AG08396 (cell line): ENCODE results near the gene MYO5B.
"Not testable (repeated sequence)": the region's sequence is repeated elsewhere in the genome, so short reads cannot be mapped to it uniquely, and the experiment has no call there.

ENCODE experiments used
- DNase-seq: peaks from one replicate; pipeline ENCODE4 v3.0.0; 2012; ENCODE audit warnings: low spot score, mixed read lengths

The MYO5B gene

DNA sequence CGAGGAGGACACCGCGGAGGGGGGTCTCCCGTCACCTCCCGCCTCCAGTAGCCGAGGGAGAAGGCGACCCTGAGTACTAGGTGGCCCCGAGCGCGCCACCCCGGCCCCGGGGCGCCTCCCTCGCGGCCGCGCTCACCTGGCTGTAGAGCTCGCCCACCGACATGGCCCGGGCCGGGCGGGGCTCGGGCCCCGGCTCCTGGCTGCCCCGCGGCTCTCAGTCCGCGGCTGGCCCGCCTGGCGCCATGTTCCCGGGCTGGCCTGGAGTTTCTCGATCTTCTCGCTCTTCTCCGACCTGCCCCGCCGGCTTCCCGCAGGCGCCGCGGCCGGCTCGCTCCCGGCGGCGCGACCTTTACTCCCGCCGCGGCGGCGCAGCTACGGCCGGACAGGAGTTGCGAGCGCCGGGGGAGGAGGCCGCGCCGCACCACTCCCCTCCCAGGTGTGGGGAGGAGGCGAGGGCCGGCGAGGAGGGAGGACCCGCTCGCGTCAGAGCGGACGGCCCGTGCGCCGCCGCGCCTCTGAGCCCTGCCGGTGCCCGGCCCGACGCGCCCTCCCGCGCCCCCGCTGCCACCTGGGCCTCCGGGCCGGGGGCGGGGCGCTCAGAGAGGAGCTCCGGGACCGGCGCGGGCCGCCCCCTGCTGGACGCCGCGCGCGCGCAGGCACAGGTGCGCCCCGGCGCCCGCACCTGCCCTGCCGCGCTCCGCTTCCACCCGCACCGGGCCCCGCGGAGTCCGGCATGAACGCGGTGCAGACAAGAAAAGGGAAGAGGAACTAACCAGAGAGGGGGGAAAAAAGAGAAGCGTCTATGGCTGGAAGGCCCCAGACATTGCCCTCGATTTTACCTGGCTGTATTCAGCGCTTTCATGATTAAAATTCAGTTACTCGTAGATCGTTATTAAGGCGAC lies at the start of gene MYO5B:
TSS of gene MYO5B (minus strand) at position 517 of the 902 bp plus-strand sequence. CDS start at position 163, 354 bp downstream.
- peak; percentile 31 for DNase-seq

DNA sequence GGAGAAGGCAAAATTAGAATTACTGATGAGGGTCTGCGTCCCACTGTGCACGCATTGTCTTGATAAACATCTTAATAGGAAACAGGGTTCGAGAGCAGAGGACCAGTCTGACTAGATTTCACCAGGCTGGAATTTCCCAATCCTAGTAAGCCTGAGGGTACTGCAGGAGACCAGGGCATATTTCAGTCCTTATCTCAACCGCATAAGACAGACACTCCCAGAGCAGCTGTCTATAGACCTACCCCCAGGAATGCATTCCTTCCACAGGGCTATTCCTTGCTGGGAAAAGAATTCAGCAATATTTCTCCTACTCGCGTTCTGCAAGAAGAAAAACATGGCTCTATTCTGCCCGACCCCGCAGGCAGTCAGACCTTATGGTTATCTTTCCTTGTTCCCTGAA lies 46.8 kb upstream of the MYO5B start:
- not testable (repeated sequence) for DNase-seq

DNA sequence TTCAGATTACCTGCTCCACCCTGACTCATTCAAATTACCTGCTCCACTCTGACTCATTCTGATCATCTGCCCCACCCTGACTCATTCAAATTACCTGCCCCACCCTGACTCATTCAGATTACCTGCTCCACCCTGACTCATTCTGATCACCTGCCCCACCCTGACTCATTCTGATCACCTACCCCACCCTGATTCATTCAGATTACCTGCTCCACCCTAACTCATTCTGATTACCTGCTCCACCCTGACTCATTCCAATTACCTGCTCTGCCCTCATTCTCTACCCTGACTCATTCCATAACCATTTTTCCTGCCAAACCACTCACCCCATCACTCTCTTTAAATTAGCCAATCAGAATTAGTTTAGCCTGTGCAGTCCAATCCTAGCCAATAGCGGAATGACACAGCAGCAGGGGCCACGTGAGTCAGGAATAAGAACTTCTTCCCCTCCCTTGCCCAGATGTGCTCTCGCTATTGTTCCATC lies 45.2 kb upstream of the MYO5B start:
- DNase-seq = no peak

DNA sequence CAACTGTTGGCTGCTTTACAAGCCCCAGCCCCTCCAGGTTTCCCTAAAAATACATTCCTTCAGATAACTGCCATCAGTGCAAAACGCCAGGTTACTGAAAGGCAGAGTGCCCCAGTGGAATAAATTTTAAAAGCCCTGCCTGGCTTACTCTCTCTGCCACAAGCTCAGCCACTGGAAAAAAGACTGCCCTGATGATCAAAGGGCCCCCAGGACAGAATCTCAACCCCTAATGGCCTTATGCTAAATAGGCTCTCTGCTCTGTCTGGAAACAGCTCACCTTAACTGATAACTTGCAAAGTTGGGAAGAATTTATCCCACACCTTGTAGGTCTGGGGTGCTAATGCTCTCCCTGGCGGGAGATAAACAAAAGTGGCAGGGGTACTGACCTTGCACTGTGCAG lies 37.5 kb upstream of the MYO5B start:
- no peak for DNase-seq

DNA sequence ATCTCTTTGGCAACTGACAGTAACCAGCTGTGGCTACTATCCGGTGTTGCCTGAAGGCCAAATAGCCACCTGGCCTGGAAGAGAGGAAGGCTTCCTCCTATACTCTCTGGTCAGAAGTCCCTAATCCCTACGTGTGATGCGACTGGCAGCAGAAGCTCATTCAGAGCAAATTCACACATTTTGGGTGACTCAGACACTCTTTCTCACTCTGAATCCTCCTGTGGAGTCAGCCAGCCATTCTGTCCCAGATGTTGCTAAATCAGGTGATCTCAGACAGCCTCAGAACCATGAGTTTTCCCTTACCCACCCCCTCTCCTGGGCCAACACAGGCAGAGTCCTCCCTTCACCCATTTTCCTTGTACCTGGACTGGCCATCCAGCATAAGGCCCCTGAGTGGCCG lies 36.7 kb upstream of the MYO5B start:
- no peak for DNase-seq

DNA sequence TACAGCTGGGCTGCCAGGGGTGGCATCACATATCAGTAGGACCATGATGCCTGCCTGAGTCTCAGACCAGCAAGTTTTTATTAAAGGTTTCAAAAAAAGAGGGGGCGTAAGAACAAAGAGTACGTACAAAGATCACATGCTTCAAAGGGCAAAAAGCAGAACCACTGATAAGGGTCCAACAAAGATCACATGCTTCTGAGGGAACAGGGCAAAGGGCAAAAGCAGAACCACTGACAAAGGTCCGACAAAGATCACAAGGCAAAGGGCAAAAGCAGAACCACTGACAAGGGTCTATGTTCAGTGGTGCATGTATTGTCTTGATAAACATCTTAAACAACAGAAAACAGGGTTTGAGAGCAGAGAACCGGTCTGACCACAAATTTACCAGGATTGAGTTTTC lies 25.3 kb upstream of the MYO5B start:
- DNase-seq = not testable (repeated sequence)

DNA sequence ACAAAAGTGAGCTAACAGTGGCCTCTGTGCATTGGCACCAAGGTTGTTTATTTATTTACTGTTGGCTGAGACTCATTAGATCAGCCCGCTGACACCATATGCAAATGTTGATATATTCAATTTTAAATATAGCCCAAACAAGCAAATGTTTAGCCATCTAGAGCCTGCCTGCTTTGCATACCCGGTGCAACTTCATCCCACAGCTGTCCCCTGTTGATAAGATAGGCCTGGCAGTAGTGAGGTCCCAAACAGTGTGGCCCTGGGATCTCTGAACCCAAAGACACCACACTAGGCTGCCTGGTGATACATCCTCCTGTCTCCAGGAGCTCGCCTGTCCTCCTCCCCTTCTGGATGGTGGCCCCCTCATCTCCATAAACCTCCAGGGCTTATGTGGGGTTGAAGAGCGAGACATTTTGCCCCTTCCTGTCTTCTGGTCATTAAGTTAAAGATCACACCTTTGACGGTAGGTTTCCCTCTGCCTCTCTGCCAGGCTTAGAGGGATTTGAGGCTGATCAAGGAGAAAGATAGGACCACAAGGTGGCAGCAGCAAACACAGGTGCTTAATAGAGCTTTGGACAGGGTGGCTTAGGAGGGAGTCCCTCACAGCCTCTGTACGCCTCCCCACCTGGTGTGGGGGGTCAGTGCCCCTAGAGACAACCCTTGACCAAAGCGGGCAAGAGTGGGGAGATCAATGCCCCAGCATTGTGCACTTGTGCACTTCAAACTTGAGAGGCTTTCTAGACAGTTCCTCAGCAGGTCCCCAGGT lies 23.7 kb upstream of the MYO5B start:
- no peak for DNase-seq

DNA sequence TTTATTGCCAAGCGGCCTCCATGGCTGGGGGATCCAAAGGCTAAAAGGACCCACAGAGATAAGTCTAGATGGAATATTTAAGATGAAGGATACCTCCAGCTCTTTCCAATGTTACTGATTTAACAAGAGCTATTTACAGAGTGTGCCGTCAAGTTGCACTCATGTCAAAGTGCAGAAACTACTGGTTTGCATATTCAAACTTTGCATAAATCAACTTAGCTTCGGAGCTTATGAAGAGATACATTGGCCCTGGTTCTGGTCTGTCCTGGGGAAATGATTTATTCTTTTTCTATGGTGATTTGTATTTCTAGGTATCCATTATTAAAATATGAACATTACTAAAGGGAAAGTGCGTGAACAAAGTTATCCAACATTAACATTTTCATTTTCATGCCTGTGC lies 14.4 kb upstream of the MYO5B start:
- no peak for DNase-seq

DNA sequence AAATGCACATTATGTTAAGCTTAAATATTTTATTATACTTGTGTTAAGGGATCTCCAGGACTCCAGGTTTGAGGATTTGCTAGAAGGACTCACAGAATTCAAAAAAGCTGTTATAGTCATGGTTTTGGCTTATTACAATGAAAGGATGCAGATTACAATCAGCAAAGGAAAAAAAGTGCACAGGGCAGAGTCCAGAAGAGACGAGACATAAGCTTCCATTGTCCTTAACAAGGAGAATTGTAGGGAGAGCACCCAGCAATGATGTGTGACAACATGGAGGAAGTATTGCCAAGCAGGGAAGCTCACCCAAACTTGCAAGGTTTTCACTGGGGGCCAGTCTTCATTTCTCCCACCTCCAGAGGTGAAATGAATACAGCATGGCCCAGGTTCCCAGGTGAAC lies 12.8 kb upstream of the MYO5B start:
- DNase-seq = no peak

DNA sequence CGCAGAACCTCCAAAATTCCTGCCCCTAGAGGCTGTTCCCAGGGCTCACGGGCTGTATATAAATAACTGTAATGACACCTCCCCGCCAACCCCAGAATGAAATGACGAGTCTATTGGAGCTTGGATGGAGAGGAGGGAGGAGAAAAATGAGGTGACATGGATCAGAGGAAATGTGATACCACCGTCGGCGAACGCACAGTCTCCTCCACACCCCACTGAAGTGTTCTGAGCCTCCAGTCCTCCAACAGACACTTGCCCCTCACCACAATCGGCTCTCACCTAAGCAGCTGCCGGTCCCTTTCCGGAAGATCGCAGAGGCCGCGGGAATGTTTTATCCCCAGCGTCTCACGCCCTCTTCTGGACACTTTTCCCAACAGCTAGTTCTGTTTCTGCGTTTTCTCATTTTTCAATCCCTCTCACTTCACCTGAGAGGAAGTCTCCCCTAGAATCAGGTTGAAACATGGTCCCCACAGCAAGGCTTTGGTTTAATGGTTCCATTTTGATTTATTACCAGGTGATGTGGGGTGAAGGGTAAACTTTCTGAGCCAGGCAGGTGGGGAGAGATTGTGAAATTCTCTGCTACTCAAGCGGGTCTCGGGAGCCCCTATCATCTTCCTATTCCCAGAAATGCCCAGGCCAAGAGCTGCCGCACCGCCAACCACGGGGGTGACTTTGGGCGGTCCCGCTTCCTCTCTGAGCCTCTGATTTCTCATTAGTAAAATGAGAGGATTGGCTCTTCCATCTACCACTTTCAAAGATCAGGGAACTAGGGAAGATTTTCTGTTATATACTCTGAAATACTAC lies 9.1 kb upstream of the MYO5B start:
- DNase-seq = peak; percentile 69

DNA sequence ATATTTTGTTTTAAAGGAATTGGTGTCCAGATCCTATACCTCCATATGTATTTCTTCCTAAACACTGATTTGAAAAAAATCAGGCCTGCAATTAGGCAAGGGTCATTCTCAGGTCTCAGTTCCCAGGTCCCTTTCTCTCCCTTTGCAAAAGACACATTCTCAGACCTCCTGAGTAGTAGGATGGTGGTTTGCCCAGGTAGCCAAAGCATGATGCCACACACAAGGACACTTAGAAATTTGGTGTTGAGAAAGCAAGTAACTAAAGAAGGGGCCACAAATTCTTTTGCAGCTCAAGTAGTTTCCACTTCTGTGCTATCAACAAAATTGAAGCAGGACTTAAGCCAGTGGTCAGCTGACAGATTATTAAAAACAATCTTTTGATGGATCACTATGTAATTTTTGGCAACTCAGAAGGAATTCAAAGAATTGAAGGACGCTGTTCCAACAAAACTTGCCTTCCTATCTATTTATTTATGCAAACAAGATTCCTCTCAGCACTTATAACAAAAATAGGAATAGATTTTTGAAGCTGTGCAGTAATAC lies 6.6 kb upstream of the MYO5B start:
- DNase-seq = no peak

DNA sequence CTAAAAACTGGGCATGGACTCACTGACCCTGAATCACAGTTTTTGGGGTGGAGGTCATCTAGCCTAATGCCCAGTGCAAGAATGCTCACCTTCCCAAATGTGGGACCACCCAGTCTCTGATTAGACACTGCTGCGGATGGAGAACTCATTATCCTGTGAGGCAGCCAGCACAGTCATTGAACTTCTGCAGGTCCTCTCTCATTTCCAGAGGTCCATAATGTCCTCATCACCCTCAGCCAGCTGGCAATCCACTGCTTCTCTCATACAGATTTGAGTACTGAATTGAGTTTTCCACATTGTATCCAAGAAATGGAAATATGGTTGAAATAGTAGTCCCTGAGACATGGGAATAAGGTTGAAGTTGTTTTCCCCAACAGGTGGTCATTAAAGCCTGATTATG lies 5.0 kb upstream of the MYO5B start:
- DNase-seq = no peak

DNA sequence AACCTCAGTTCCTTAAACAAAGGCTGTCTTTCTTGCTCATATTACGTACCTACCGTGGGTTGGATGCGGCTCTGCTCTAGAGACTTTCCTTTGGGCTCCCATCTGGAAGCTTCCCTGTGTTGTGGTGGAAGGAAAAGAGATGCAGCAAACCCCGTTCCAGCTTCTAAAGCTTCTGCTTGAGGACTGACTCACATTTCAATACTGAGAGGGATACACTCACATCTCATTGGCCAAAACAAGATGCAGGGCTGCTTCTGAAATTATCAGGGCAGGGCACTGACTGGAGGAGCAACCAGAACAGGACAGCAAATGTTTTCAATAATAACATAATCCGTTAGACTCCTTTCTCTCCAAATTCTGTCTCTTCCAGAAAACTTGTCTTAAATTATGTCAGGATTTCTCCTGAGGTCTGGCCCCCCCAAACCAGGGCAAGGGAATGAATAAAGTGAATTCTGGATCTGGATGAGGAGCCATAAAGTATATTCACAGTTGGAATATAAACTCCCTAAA lies 4.5 kb upstream of the MYO5B start:
- no peak for DNase-seq

DNA sequence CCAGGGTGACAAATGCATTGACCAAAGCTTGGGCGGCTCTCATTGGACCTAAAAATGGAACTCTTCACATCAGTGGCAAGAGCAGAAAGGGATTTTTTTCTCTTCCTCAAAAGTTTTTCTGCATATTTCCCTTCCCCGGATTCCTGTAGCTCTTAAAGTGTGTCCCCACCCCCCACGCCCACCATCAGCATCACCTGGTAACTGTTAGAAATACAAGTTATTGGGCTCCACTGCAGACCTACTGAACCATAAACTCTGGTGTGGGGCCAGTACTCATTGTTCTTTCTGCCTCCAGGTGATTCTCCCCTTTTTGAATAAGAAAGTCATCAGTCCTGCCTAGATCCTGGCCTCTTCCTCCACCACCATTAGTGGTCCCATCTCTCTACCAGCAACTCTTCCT lies 1.3 kb upstream of the MYO5B start:
- no peak for DNase-seq

DNA sequence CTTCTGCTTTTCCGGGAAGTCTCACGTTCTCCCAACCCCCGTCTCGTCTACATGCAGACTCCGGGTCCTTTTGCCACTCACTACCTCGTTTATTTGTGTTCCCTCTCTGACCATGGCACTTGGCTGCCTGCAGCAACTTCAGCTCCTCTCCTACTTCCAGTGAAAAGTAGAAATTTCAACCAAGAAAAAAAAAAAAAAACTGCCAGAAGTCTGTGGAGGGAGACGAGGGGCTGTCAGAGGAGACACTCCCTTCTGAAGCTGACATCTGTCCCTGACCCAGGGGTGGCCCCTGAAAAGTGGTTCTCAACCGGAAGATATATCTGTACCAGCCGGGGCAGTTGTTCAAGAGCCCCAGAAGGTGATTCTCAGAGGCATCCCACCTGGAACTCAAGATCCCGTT lies 742 bp upstream of the MYO5B start:
- no peak for DNase-seq

DNA sequence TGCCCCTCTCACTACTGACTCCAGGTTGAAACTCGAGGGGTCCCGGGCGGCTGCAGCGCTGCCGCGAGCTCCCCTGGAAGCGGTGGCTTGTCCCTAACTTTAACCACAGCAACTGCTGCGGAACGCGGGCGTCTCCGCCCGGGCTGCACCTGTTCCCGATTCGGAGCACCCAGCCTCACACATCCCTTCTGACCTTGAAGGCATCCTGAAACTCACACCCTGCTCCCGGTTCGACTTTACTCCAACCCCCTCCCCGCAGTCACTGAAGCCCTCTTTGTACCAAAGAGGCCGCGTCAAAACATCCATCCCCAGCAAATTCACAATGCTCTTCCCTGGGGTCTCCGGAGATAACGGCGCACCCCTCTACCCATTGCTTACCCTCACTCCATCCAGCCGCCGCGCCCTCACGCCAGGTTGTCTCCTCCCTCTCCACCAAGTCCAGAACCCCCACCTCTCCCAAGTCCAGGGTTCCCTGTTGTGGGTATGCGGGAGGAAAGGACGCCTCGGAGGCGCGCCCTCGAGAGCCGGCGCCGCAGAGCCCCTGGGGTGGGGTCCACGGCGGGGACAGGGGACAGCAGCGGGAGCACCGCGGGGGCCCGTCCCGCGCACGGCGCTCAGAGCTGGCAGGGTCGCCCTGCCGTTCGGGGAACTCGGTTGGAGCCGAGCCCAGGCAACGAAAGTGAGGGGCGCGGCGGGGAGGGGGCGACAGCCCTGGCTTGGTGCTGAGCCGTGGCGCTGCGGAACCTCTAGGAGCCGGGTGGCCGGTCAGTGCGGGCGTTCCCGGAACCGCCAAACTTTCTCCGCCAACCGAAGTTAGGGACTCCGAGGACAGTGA lies 934 bp downstream of the MYO5B start:
- no peak for DNase-seq

DNA sequence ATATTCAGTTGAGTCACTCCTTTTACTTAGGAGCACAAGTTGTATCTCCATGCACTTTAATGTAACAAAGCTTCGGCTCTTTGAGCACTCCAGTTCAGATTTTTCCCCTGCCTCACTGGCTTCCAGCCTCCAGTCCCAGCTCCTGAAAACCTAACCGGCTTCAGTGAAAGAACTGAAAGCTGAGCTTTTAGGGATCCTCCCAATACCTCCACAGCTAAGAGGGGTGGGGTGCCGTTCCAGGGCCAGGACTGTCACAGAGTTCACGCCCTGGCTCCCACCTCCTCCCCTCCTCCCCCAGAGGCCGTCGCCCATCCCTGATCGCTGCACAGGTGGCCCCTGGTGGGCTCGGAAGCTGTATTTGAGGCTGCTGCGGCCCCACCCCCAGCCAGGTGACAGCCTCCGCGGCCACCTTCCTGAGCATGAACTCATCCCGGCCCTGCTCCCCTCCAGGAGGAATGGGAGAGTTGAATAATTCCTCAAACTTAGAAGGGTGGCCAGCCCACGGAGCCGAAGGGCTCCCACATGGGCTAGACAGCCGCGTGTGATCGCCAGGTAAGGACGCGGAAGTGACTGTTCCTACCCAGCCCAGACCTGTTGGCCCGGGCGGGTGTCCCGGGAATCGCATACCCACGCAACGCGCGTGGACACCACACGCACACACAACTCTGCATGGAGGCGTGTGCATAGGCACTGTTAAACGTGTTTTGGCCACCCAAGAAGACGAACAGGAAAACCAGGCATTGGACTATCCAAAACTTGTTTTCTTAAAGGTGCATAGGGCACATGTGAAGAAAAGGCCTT lies 1.8 kb downstream of the MYO5B start:
- no peak for DNase-seq

DNA sequence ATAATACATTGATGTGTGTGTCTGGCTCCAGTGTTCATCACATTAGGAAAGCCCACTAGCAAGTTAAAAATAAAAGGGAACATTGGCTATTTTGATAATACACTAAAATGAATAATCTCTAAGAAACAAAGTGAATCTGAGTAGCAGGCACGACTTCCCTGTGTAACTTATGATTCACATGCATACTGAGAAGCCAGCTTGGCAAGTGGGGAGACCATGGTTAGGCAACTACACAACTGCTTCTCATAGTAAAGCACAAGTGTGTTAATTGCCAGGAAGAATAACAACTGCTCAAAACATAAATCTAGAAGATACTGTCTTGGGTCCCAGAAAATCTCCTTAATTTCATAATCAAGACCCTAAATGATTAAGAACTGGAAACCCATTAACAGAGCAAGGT lies 4.0 kb downstream of the MYO5B start:
- DNase-seq = no peak

DNA sequence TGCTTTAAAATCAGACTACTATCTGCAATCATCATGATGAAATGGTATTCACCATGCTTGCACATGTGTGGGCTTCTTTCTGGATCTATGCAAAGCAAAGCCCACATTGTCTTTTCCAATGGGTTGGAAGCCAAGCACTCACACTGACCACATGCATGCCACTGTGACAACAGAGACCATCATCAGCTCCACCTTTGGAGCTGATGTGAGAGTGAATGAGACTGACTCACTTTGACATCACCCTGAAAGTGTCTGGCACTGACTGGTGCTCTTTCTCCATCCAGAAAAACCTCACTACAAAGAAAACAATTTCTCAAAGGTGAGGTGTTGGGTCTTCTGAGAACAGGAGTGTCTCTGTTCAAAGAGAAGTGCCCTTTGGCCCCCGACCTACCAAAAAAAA lies 4.7 kb downstream of the MYO5B start:
- no peak for DNase-seq

DNA sequence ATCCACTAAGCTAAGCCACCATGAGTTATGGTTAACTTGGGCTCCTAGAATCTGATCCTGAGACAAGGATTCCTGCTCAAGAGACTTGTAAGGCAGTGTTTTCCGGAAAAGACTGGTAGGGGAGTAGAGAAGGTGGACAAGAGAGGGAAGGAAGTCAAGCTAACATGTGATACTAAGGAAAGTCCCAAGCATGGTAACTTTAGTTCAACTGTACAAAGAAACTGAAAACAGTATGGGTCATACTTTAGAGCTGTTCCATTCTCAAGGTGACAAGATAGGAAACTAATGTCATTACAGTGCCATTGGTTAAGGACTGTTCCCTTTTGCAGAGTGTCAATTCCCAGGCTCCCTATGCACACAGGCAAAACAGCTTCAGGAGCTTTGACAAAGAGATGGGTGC lies 5.8 kb downstream of the MYO5B start:
- no peak for DNase-seq
